GM12874 (cell line): ENCODE data around the gene SVOP.

Experiments used
- TF ChIP-seq, protein P1 (sequence below): IDR thresholded peaks from 2 replicates; pipeline ENCODE4 v1.5.1; 2011; ENCODE audit warnings: low read depth, mild to moderate bottlenecking, control low read depth, low read length, moderate library complexity; ENCODE audit not compliant: insufficient read depth

Gene SVOP

GRCh38 chr12:108989376-108989775 is 31.5 kb downstream of the SVOP start:
- TF ChIP-seq, protein P1, sequence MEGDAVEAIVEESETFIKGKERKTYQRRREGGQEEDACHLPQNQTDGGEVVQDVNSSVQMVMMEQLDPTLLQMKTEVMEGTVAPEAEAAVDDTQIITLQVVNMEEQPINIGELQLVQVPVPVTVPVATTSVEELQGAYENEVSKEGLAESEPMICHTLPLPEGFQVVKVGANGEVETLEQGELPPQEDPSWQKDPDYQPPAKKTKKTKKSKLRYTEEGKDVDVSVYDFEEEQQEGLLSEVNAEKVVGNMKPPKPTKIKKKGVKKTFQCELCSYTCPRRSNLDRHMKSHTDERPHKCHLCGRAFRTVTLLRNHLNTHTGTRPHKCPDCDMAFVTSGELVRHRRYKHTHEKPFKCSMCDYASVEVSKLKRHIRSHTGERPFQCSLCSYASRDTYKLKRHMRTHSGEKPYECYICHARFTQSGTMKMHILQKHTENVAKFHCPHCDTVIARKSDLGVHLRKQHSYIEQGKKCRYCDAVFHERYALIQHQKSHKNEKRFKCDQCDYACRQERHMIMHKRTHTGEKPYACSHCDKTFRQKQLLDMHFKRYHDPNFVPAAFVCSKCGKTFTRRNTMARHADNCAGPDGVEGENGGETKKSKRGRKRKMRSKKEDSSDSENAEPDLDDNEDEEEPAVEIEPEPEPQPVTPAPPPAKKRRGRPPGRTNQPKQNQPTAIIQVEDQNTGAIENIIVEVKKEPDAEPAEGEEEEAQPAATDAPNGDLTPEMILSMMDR = no peak

DNA sequence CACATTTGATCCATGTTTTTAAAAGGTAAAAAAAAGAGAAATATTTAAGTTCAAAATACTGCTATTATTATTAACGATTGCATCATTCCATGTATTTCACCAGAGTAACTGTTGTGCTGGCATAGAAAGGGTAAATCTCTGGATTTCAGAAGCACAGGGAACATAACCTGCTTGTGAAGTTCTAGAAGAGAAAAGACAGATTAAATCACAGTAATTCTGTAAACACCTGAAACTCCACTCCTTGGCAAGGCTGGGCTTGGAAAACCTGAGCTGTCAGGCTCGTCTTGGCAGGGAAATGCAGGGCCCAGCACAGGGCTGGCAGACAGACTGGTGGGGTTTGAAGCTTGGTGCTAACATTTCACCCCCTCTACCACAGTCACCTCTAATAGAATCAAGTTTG is 35.1 kb downstream of the SVOP start:
- TF ChIP-seq, protein P1 = no peak

DNA sequence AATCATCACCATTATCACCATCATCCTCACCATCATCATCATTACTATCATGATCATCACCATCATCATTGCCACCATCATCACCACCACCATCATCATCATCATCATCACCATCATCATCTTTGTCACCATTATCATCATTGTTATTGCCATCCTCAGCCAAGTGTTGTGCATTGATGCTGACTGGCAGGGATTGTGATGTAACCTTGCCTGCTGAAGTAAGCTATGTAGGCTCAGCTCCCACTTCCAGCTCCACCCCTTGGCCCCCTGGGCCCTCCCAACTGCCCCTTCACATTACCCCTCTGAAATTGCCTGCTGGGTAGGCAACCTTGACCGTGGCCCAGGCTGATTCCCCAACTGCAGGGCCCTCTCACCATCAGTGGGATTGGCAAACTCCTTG is 37.6 kb downstream of the SVOP start:
- TF ChIP-seq, protein P1 = no peak

DNA sequence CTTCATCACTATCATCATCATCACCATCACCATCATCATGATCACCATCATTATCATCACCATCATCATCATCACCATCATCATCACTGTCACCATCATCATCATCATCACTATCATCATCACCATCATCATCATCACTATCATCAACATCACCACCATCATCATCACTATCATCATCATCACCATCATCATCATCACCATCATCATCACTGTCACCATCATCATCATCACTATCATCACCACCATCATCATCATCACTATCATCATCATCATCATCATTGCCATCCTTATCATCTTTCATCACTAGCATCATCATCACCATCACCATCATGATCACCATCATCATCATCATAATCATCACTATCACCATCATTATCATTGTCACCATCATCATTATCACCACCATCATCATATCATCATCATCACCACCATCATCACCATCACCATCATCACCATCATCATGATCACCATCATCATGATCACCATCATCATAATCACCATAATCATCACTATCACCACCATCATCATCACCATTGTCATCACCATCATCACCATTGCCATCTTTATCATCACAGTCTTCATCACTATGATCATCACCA is 38.1 kb downstream of the SVOP start:
- TF ChIP-seq, protein P1 = no peak

DNA sequence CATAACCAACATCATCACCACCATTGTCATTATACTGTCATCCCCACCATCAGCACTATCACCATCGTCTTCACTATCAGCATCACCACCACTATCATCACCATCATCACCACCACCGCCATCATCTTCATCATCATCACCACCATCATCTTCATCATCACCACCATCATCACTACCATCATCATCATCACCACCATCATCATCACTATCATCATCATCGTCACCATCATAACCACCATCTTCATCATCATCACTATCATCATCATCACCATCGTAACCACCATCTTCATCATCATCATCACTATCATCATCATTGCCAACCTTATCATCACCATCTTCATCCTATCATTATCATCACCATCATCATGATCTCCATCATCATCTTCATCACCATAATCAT is 39.0 kb downstream of the SVOP start:
- TF ChIP-seq, protein P1 = no peak

GRCh38 chr12:108980831-108981618 is 39.8 kb downstream of the SVOP start:
- TF ChIP-seq, protein P1 = no peak

DNA sequence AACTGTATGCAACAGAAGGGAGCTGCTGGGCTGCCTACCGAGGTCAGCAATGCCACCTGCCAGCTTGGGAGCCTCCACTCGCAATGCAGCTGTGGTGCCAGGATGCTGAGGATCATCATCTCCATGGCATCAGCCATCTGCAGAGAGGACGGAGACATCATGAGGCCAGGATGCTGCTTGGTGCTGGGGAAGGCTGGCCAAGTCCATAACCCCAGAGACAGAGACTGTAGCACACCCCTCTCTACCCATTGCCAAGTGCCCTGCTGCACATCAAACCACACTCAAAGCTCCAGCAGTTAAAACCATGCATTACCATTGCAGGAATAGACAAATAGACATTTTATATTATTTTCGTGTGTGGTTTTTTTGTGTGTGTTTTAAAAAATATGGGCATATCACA is 43.5 kb downstream of the SVOP start:
- TF ChIP-seq, protein P1 = no peak
